ENCODE results near the gene KCNIP4.

KCNIP4 gene

GRCh38 chr4:20844311-20844710, 1104.3 kb downstream of the KCNIP4 start:
- no peak for TF ChIP-seq CTCF (IDR thresholded peaks at IDR 0.05; ENCODE audit: low read depth, low read length)
- no peak overlapping the region for H3K4me3 ChIP-seq (ENCODE audit: low read depth, low read length)

DNA sequence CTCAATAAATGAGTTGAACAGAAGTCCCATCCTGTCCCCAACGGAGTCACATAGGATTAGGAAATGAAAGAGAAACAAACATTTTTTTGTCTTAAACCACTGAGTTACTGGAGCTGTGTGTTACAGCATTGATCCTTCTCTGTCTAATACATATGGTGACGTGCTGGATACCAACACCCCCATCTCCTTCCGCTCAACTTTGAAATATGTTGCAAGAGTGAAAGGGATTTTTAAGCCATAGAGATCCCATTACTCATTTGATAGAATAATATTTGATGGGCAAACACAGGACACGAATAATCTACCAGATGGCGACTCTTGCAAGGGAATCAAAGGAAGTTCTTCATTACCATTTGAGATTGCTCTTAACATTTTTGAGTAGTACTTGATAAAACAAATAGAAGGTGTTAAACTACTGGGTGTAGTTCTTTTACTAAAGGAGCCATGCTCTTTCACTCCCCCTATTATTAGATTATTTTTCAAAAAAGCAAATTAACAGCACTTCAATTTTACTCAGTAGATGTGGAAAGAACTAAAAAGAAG, 1107.9 kb downstream of the KCNIP4 start:
- no peak overlapping the region for H3K4me3 ChIP-seq (ENCODE audit: low read depth, low read length)
- no peak for TF ChIP-seq CTCF (IDR thresholded peaks at IDR 0.05; ENCODE audit: low read depth, low read length)

DNA sequence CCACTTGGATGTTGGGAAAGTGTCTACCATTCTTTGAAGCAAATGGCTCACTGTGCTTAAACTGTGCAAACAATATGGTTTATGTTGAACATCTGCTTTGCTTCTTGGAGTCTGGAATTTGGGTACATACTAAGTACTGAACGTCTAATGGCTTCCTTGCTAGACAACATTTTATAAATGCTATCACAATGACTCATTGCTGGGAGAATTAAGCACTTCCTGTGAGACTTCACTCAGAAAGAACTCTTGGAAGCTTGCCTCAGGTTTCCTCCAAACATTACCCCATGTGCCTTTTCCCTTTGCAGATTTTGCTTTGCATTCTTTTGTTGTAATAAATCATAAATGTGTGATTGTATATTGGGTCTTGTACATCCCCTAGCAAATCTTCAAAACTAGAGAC, 1108.6 kb downstream of the KCNIP4 start:
- no peak for TF ChIP-seq CTCF (IDR thresholded peaks at IDR 0.05; ENCODE audit: low read depth, low read length)
- no peak overlapping the region for H3K4me3 ChIP-seq (ENCODE audit: low read depth, low read length)

DNA sequence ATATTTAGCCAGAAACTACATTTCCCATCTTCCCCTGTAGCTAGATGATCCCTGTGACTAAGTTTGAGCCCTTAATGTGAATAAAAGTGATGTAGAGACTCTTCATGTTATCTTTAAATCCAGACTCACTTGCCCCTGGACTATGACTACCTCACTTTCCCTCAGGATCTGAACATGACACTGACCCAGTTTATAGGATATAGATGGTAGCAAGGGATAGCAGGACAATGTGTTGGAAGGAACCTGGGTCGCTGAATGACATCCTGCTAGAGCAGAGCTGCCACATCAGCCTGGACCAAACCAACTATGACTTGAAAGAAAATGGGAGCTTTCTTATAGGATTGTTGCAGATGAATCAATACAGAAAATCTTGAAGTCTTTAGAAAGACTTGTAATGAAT, 1110.1 kb downstream of the KCNIP4 start:
- H3K4me3 ChIP-seq (ENCODE audit: low read depth, low read length), result no peak overlapping the region
- TF ChIP-seq CTCF (IDR thresholded peaks at IDR 0.05; ENCODE audit: low read depth, low read length), result no peak

- no peak overlapping the region for H3K4me3 ChIP-seq (ENCODE audit: low read depth, low read length)
- no peak for TF ChIP-seq CTCF (IDR thresholded peaks at IDR 0.05; ENCODE audit: low read depth, low read length)
These were observed 1115.7 kb downstream of the KCNIP4 start for GRCh38 chr4:20832826-20833225.

- no peak for TF ChIP-seq CTCF (IDR thresholded peaks at IDR 0.05; ENCODE audit: low read depth, low read length)
- H3K4me3 ChIP-seq (ENCODE audit: low read depth, low read length), result no peak overlapping the region
These were observed 1116.8 kb downstream of the KCNIP4 start for GRCh38 chr4:20831746-20832145.

GRCh38 chr4:20829617-20830357, 1118.8 kb downstream of the KCNIP4 start:
- TF ChIP-seq CTCF (IDR thresholded peaks at IDR 0.05; ENCODE audit: low read depth, low read length), result no peak
- H3K4me3 ChIP-seq (ENCODE audit: low read depth, low read length), result no peak overlapping the region

Data from WI38 (cell line).